Measurements from ENCODE around the gene HIP1. TPM values are rescaled to one million over a fixed set of nuclear protein-coding genes. Genes with fewer than 3 reads are reported as not detected.

HIP1 gene
- total and polyA plus RNA-seq, 2 of the 13 experiments (the other 11 are each of a cell fraction or from before 2014, with no cell fraction given) = 4.5 to 6.2 TPM

GRCh38 chr7:75595766-75596165 is 143.0 kb downstream of the HIP1 start (continued):
- TF ChIP-seq HNF1A (IDR thresholded peaks at IDR 0.05; ENCODE audit: low read depth) (no peak), HNF1A (CRISPR knock-in tag; IDR thresholded peaks at IDR 0.05; ENCODE audit: borderline replicate concordance) (no peak), PBX2 (CRISPR knock-in tag; IDR thresholded peaks at IDR 0.05) (no peak), SIX4 (CRISPR knock-in tag; IDR thresholded peaks at IDR 0.05) (no peak), JUNB (CRISPR knock-in tag; IDR thresholded peaks at IDR 0.05; ENCODE audit: borderline replicate concordance) (no peak), ZNF749 (CRISPR knock-in tag; IDR thresholded peaks at IDR 0.05; ENCODE audit: borderline replicate concordance) (no peak), NFIB (CRISPR knock-in tag; IDR thresholded peaks at IDR 0.05; ENCODE audit: borderline replicate concordance) (no peak), HOXA5 (CRISPR knock-in tag; IDR thresholded peaks at IDR 0.05) (no peak), TEAD3 (CRISPR knock-in tag; optimal IDR thresholded peaks at IDR 0.05; ENCODE audit: borderline replicate concordance) (no peak), CC2D1A (CRISPR knock-in tag; IDR thresholded peaks at IDR 0.05) (no peak), ZSCAN29 (CRISPR knock-in tag; conservative IDR thresholded peaks at IDR 0.05) (no peak)
- TF ChIP-seq, protein P1, sequence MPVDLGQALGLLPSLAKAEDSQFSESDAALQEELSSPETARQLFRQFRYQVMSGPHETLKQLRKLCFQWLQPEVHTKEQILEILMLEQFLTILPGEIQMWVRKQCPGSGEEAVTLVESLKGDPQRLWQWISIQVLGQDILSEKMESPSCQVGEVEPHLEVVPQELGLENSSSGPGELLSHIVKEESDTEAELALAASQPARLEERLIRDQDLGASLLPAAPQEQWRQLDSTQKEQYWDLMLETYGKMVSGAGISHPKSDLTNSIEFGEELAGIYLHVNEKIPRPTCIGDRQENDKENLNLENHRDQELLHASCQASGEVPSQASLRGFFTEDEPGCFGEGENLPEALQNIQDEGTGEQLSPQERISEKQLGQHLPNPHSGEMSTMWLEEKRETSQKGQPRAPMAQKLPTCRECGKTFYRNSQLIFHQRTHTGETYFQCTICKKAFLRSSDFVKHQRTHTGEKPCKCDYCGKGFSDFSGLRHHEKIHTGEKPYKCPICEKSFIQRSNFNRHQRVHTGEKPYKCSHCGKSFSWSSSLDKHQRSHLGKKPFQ (CRISPR knock-in tag; IDR thresholded peaks at IDR 0.05; ENCODE audit: insufficient replicate concordance) = no peak
- TF ChIP-seq, protein P2, sequence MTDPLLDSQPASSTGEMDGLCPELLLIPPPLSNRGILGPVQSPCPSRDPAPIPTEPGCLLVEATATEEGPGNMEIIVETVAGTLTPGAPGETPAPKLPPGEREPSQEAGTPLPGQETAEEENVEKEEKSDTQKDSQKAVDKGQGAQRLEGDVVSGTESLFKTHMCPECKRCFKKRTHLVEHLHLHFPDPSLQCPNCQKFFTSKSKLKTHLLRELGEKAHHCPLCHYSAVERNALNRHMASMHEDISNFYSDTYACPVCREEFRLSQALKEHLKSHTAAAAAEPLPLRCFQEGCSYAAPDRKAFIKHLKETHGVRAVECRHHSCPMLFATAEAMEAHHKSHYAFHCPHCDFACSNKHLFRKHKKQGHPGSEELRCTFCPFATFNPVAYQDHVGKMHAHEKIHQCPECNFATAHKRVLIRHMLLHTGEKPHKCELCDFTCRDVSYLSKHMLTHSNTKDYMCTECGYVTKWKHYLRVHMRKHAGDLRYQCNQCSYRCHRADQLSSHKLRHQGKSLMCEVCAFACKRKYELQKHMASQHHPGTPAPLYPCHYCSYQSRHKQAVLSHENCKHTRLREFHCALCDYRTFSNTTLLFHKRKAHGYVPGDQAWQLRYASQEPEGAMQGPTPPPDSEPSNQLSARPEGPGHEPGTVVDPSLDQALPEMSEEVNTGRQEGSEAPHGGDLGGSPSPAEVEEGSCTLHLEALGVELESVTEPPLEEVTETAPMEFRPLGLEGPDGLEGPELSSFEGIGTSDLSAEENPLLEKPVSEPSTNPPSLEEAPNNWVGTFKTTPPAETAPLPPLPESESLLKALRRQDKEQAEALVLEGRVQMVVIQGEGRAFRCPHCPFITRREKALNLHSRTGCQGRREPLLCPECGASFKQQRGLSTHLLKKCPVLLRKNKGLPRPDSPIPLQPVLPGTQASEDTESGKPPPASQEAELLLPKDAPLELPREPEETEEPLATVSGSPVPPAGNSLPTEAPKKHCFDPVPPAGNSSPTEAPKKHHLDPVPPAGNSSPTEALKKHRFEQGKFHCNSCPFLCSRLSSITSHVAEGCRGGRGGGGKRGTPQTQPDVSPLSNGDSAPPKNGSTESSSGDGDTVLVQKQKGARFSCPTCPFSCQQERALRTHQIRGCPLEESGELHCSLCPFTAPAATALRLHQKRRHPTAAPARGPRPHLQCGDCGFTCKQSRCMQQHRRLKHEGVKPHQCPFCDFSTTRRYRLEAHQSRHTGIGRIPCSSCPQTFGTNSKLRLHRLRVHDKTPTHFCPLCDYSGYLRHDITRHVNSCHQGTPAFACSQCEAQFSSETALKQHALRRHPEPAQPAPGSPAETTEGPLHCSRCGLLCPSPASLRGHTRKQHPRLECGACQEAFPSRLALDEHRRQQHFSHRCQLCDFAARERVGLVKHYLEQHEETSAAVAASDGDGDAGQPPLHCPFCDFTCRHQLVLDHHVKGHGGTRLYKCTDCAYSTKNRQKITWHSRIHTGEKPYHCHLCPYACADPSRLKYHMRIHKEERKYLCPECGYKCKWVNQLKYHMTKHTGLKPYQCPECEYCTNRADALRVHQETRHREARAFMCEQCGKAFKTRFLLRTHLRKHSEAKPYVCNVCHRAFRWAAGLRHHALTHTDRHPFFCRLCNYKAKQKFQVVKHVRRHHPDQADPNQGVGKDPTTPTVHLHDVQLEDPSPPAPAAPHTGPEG (CRISPR knock-in tag; IDR thresholded peaks at IDR 0.05) = no peak

Measured in HepG2 (cell line).